Stomach (tissue), 9 donors: ENCODE measurements around the gene UBALD1. TPM values are rescaled to one million over a fixed set of nuclear protein-coding genes. Genes with fewer than 3 reads are reported as not detected.

Experiments used
- DNase-seq, 2 donors: peaks; one replicate each; pipeline versions ENCODE4 v3.0.0 to v3.0.0-alpha.2; 2013 to 2019
- H3K27ac ChIP-seq, 5 donors: fragments of 200-600 bp in 4 of 5; sonication (generic) in 4 of 5; one replicate each; pipeline ENCODE4 v1.5.1; 2013 to 2019; ENCODE audit warnings: mild to moderate bottlenecking in 1 of 5, moderate library complexity in 1 of 5
- H3K27me3 ChIP-seq, 3 donors: fragments of 200-600 bp; sonication (generic); one replicate each; pipeline ENCODE4 v1.5.1; 2017 to 2019; ENCODE audit warnings: mixed run types in 1 of 3
- H3K36me3 ChIP-seq, 4 donors: fragments of 200-600 bp; sonication (generic); 1 replicate in 3 of 4; 2 replicates in 1 of 4; pipeline ENCODE4 v1.5.1; 2016 to 2019
- H3K4me1 ChIP-seq, 4 donors: fragments of 200-600 bp; sonication (generic); one replicate each; pipeline ENCODE4 v1.5.1; 2016 to 2019
- H3K4me3 ChIP-seq, 4 donors: fragments of 200-600 bp; sonication (generic) in 3 of 4; one replicate each; pipeline ENCODE4 v1.5.1; 2016 to 2019; ENCODE audit warnings: mild to moderate bottlenecking in 1 of 4
- H3K9me3 ChIP-seq, 4 donors: fragments of 200-600 bp; sonication (generic); one replicate each; pipeline ENCODE4 v1.5.1; 2016 to 2019
- EP300 ChIP-seq: sonication (generic); formaldehyde crosslinking; IDR thresholded peaks from one replicate; pipeline ENCODE4 v1.6.1; 2017; ENCODE audit warnings: antibody characterized with exemption
- POLR2A ChIP-seq, 4 donors: fragments of 450-650 bp; IDR thresholded peaks; one replicate each; pipeline ENCODE4 v1.6.1; 2016; ENCODE audit warnings: antibody characterized with exemption in 4 of 4, control low read depth in 2 of 4, mild to moderate bottlenecking in 1 of 4, moderate library complexity in 1 of 4
- POLR2AphosphoS5 ChIP-seq, 3 donors: sonication (generic); formaldehyde crosslinking; IDR thresholded peaks; one replicate each; pipeline ENCODE4 v1.6.1; 2016; ENCODE audit warnings: antibody characterized with exemption in 3 of 3
- WGBS, 5 donors: extraction: QIAGEN DNeasy Blood & Tissue Kit in 3 of 5; methylation state at CpG; one replicate each; pipeline versions ENCODE4 v1.1.5 to v1.1.7; 2013 to 2018; 5-methylcytosine and 5-hydroxymethylcytosine counted together
- intact Hi-C: fragments of 100-400 bp; cut with DNase I; formaldehyde crosslinking; loops from one replicate; pipeline ENCODE4 v1.15.1; 2023; ENCODE audit warnings: low total_unique reads
- polyA plus RNA-seq, 3 donors: library from polyadenylated mRNA; stranded (reverse); fragments of 200-250 nt; gene quantifications; one replicate each; pipeline ENCODE4 v1.2.3, GENCODE V29; 2013
- total RNA-seq, 5 donors: library from RNA; depleted of rRNA; stranded (reverse); fragments of >200 nt; gene quantifications; one replicate each; pipeline versions ENCODE4 v1.1.0 to v1.2.3, GENCODE V29; 2014 to 2016
- TF ChIP-seq, protein P1 (sequence below), 7 experiments: fragments of 450-650 bp in 4 of 7; fragments of 200-600 bp in 3 of 7; sonication (generic) in 3 of 7; IDR thresholded peaks; one replicate each; pipeline ENCODE4 v1.5.1; 2016 to 2019; ENCODE audit warnings: antibody characterized with exemption in 7 of 7, control low read depth in 2 of 7, mild to moderate bottlenecking in 1 of 7
- donor health status: healthy with polysubstance abuse.
- donor health status: Bipolar disorder and iron deficiency.
- donor health status: healthy.

The UBALD1 gene
- total and polyA plus RNA-seq, 8 donors = 0.58 to 77.2 (median 24.1) TPM

DNA sequence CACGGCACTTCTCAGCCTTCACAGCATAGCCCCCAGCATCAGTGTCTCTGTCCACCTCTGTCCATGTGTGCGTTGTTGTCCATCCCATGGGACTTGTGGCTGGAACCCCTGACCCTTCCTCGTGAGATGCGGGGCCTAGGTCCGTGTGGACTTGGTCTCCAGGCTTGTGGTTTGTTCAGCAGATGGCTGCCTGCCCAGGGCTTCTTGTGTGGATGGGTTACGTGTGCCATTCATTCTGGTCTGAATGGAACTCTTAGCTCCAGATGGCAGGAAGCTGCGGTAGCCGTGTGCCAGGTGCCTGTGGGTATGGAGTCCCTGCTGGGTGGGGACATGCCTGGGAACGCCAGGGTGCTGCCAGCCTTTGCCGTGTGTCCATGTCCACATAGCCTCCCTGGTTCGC lies 47.0 kb upstream of the UBALD1 start:
- H3K27ac ChIP-seq = peak overlapping the region; percentile 58 to 85 (median 62)
- H3K36me3 ChIP-seq = peaks cover 31 to 78% (median 67%) of the 10 kb centered on the region in 4 donors
- no peak overlapping the region for H3K4me3 ChIP-seq
- no peaks in the 10 kb centered on the region for H3K9me3 ChIP-seq
- DNase-seq = peak in 1 of 2 donors; percentile 84
- no peaks in the 10 kb centered on the region for H3K27me3 ChIP-seq
- WGBS, 5 donors = 26 to 56% (median 47%) methylated on average over 10 to 11 of the region's 11 CpGs
- peaks cover 46 to 73% (median 56%) of the 10 kb centered on the region in 4 donors for H3K4me1 ChIP-seq
- TF ChIP-seq POLR2AphosphoS5 (IDR thresholded peaks at IDR 0.05) (no peak), POLR2A (IDR thresholded peaks at IDR 0.05) (no peak), EP300 (no peak)
- TF ChIP-seq, protein P1, sequence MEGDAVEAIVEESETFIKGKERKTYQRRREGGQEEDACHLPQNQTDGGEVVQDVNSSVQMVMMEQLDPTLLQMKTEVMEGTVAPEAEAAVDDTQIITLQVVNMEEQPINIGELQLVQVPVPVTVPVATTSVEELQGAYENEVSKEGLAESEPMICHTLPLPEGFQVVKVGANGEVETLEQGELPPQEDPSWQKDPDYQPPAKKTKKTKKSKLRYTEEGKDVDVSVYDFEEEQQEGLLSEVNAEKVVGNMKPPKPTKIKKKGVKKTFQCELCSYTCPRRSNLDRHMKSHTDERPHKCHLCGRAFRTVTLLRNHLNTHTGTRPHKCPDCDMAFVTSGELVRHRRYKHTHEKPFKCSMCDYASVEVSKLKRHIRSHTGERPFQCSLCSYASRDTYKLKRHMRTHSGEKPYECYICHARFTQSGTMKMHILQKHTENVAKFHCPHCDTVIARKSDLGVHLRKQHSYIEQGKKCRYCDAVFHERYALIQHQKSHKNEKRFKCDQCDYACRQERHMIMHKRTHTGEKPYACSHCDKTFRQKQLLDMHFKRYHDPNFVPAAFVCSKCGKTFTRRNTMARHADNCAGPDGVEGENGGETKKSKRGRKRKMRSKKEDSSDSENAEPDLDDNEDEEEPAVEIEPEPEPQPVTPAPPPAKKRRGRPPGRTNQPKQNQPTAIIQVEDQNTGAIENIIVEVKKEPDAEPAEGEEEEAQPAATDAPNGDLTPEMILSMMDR (IDR thresholded peaks at IDR 0.05) = no peak
- intact Hi-C loops = no loop called here

- WGBS, 5 donors = 28 to 45% (median 35%) methylated on average over 6 to 18 of the region's 18 CpGs
- TF ChIP-seq POLR2A (IDR thresholded peaks at IDR 0.05) (no peak), EP300 (no peak), POLR2AphosphoS5 (IDR thresholded peaks at IDR 0.05) (no peak)
- TF ChIP-seq, protein P1 (IDR thresholded peaks at IDR 0.05) = no peak
- H3K27me3 ChIP-seq = no peaks in the 10 kb centered on the region
- H3K36me3 ChIP-seq = peaks cover 39 to 78% (median 67%) of the 10 kb centered on the region in 4 donors
- H3K9me3 ChIP-seq = no peaks in the 10 kb centered on the region
- H3K4me3 ChIP-seq = no peak overlapping the region
- peak; percentile 70 to 90 for DNase-seq
- intact Hi-C loops = no loop called here
- peaks cover 51 to 79% (median 62%) of the 10 kb centered on the region in 4 donors for H3K4me1 ChIP-seq
- peak overlapping the region; percentile 31 to 85 (median 62) for H3K27ac ChIP-seq
Observed at GRCh38 chr16:4660454-4661007, 45.8 kb upstream of the UBALD1 start.

- 89 to 94% (median 92%) methylated on average over 23 to 29 of the region's 29 CpGs for WGBS, 5 donors
- H3K9me3 ChIP-seq = no peaks in the 10 kb centered on the region
- H3K27ac ChIP-seq = peak overlapping the region in 3 of 5 donors; percentile 58 to 85 (median 65)
- TF ChIP-seq, protein P1 (IDR thresholded peaks at IDR 0.05) = no peak
- no peak for DNase-seq
- H3K36me3 ChIP-seq = peaks cover 44 to 80% (median 67%) of the 10 kb centered on the region in 4 donors
- intact Hi-C loops = no loop called here
- no peaks in the 10 kb centered on the region for H3K27me3 ChIP-seq
- peaks cover 53 to 79% (median 63%) of the 10 kb centered on the region in 4 donors for H3K4me1 ChIP-seq
- H3K4me3 ChIP-seq = no peak overlapping the region
Observed at GRCh38 chr16:4659363-4660353, 45.0 kb upstream of the UBALD1 start.
